Measurements from ENCODE around the gene TXNRD1. TPM values are rescaled to one million over a fixed set of nuclear protein-coding genes. Genes with fewer than 3 reads are reported as not detected.

TXNRD1 gene
- total RNA-seq, 2 experiments from 2014 or later = 80.9 to 82.7 TPM

DNA sequence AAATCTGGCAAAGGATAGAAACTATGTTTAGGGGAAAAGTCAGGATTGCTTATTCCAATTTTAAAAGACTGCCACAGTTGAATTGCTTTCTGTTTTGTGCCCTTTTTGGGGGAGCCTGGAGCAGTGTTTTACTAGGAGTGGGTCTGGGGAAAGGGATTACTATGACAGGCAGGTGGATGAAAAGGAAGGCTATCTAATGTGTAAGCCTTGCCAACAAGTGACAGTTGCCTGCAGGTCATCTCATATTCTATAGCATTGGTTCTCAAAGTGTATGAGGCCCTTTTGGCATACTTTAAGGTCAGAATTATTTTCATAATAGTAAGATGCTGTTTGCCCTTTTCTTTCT, 92.0 kb downstream of the TXNRD1 start:
- Mint-ChIP-seq H3K27me3 (no peaks in the 10 kb centered on the region), H3K27ac (peak overlapping the region; percentile 25), H3K4me3 (no peak overlapping the region), H3K36me3 (ENCODE audit: low read depth) (peaks cover 48% of the 10 kb centered on the region), H3K9me3 (no peaks in the 10 kb centered on the region), H3K4me1 (peaks cover 59% of the 10 kb centered on the region)
- CTCF ChIA-PET = interaction anchor here (0.7 to 1.0 kb wide), 2 partner anchors 114 to 306 kb away, joined by 3 to 4 read pairs; no protein-coding TSS in a partner anchor
- POLR2A ChIA-PET = no interaction called here
- no peak for DNase-seq

- no peaks in the 10 kb centered on the region for H3K9me3 Mint-ChIP-seq
- no peak for DNase-seq
- H3K4me3 Mint-ChIP-seq = no peak overlapping the region
- no peak overlapping the region for H3K27ac Mint-ChIP-seq
- POLR2A ChIA-PET = no interaction called here
- CTCF ChIA-PET = interaction anchor here (0.6 kb wide), 1 partner anchor 32 kb away, joined by 4 read pairs; no protein-coding TSS in a partner anchor
- peaks cover 44% of the 10 kb centered on the region for H3K4me1 Mint-ChIP-seq
- H3K27me3 Mint-ChIP-seq = no peaks in the 10 kb centered on the region
- H3K36me3 Mint-ChIP-seq (ENCODE audit: low read depth) = peaks cover 49% of the 10 kb centered on the region
Observed at GRCh38 chr12:104309446-104309993, 93.9 kb downstream of the TXNRD1 start.

DNA sequence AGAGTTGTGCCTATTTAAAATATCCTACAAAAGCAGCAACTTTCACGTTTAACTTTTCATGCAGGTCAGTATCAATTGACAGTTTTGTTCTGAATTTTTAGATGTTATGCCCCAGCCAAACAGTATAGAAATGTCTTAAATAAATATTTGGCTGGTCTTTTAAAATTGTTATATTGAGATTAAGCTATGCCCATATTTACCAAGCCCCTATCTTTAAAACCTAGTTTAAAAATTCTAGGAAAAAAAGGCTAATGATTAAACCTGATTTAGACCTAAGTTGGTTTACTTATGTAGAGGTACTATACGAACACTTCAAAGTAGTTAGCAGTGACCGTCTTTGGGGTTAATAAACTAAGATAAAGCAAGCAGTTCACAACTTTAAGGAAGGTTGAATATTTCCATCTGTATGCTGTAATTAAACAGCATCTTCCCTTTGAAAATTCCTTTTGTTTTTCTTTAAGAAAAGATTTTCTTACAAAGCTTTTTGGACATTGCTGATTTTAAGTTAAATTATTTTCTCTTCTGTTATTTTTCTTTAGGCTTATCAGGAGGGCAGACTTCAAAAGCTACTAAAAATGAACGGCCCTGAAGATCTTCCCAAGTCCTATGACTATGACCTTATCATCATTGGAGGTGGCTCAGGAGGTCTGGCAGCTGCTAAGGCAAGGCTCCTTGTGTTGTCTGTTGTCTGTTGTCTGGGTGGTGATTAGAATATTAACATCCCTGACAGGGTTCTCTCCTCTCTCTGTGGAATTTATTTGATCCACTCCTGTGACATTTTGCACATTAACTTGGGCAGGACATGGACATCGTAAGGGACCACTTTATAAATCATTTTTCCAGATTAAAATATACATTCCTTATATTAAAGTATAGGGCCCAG, 95.4 kb downstream of the TXNRD1 start:
- Mint-ChIP-seq H3K27me3 (no peaks in the 10 kb centered on the region), H3K27ac (no peak overlapping the region), H3K36me3 (ENCODE audit: low read depth) (peaks cover 47% of the 10 kb centered on the region), H3K9me3 (no peaks in the 10 kb centered on the region), H3K4me1 (peaks cover 35% of the 10 kb centered on the region), H3K4me3 (no peak overlapping the region)
- ChIA-PET POLR2A (no interaction called here), CTCF (interaction anchor here (2.5 kb wide), 1 partner anchor 14 kb away, joined by 6 read pairs; no protein-coding TSS in a partner anchor)
- no peak for DNase-seq

- H3K4me1 Mint-ChIP-seq = peaks cover 25% of the 10 kb centered on the region
- H3K36me3 Mint-ChIP-seq (ENCODE audit: low read depth) = peaks cover 48% of the 10 kb centered on the region
- POLR2A ChIA-PET = no interaction called here
Observed at GRCh38 chr12:104312202-104312601, 96.6 kb downstream of the TXNRD1 start.

DNA sequence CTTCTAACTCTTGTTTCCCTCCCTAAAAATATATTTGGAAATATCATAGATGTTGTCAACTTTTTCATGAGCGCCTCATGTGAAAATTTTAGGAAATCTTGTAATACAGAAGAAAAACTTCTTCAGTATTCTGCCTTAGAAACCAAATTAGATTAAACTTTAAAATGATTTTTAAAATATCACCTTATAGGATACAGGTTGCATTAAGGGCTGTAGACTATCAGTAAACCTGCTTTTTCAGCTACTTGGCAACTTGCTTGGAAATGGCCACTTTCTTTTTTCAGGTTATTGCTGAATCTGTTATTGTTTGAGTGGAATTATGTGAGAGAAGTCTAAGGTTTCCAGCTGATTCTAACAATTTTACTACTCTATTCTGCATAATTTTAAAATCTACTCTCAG, 97.1 kb downstream of the TXNRD1 start:
- Mint-ChIP-seq H3K9me3 (no peaks in the 10 kb centered on the region), H3K36me3 (ENCODE audit: low read depth) (peaks cover 45% of the 10 kb centered on the region), H3K27me3 (no peaks in the 10 kb centered on the region), H3K4me3 (no peak overlapping the region), H3K27ac (no peak overlapping the region), H3K4me1 (peaks cover 20% of the 10 kb centered on the region)
- ChIA-PET CTCF (interaction anchor here (1.2 to 2.5 kb wide), 4 partner anchors 9 to 25 kb away, joined by 3 to 6 read pairs (median 4); partner anchors contain the start of gene EID3), POLR2A (no interaction called here)
- DNase-seq = no peak

More at GRCh38 chr12:104312202-104312601, 96.6 kb downstream of the TXNRD1 start:
- Mint-ChIP-seq H3K27ac (no peak overlapping the region), H3K4me3 (no peak overlapping the region), H3K9me3 (no peaks in the 10 kb centered on the region), H3K27me3 (no peaks in the 10 kb centered on the region)
- no peak for DNase-seq
- CTCF ChIA-PET = interaction anchor here (1.7 to 2.5 kb wide), 2 partner anchors 15 to 16 kb away, joined by 3 to 6 read pairs; no protein-coding TSS in a partner anchor

GRCh38 chr12:104313568-104314241, 98.1 kb downstream of the TXNRD1 start:
- Mint-ChIP-seq H3K9me3 (no peaks in the 10 kb centered on the region), H3K27ac (no peak overlapping the region), H3K4me1 (peaks cover 18% of the 10 kb centered on the region), H3K36me3 (ENCODE audit: low read depth) (peaks cover 51% of the 10 kb centered on the region), H3K4me3 (no peak overlapping the region), H3K27me3 (no peaks in the 10 kb centered on the region)
- ChIA-PET CTCF (interaction anchor here (0.6 to 1.7 kb wide), 5 partner anchors 10 to 245 kb away, joined by 3 to 4 read pairs (median 4); partner anchors contain the start of gene EID3), POLR2A (no interaction called here)
- no peak for DNase-seq

GRCh38 chr12:104314242-104314614, 98.6 kb downstream of the TXNRD1 start:
- no peaks in the 10 kb centered on the region for H3K27me3 Mint-ChIP-seq
- no peak overlapping the region for H3K4me3 Mint-ChIP-seq
- CTCF ChIA-PET = interaction anchor here (0.6 to 1.5 kb wide), 2 partner anchors 38 to 246 kb away, joined by 3 to 4 read pairs; no protein-coding TSS in a partner anchor
- DNase-seq = no peak
- H3K27ac Mint-ChIP-seq = no peak overlapping the region
- peaks cover 50% of the 10 kb centered on the region for H3K36me3 Mint-ChIP-seq (ENCODE audit: low read depth)
- peaks cover 15% of the 10 kb centered on the region for H3K4me1 Mint-ChIP-seq
- no peaks in the 10 kb centered on the region for H3K9me3 Mint-ChIP-seq
- POLR2A ChIA-PET = no interaction called here

- H3K9me3 Mint-ChIP-seq = no peaks in the 10 kb centered on the region
- DNase-seq = no peak
- ChIA-PET CTCF (interaction anchor here (1.7 kb wide), 1 partner anchor 10 kb away, joined by 5 read pairs; no protein-coding TSS in a partner anchor), POLR2A (no interaction called here)
- no peak overlapping the region for H3K4me3 Mint-ChIP-seq
- peaks cover 11% of the 10 kb centered on the region for H3K4me1 Mint-ChIP-seq
- no peaks in the 10 kb centered on the region for H3K27me3 Mint-ChIP-seq
- peaks cover 55% of the 10 kb centered on the region for H3K36me3 Mint-ChIP-seq (ENCODE audit: low read depth)
- H3K27ac Mint-ChIP-seq = no peak overlapping the region
Observed at GRCh38 chr12:104315326-104316224, 100.0 kb downstream of the TXNRD1 start.

DNA sequence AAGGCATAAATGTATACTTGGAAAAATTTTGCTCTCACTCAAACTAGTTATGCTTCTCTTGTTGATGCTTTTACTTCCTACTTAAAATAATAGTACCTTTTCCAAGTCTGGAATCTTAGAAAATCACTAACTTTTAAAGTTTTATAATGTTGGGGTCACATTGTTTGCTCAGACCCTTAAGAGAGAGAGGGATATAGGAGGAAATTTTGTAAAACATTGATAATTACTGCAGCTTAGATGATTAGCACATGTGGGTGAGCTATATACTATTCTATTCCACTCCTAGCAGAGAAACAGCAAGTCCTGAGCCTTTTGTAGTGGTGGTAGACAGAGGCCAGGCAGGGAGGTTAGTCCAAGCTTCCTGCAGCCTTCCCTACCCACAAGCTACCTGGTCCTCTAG, 101.4 kb downstream of the TXNRD1 start:
- no peaks in the 10 kb centered on the region for H3K9me3 Mint-ChIP-seq
- no peaks in the 10 kb centered on the region for H3K27me3 Mint-ChIP-seq
- peaks cover 11% of the 10 kb centered on the region for H3K4me1 Mint-ChIP-seq
- DNase-seq = no peak
- H3K36me3 Mint-ChIP-seq (ENCODE audit: low read depth) = peaks cover 59% of the 10 kb centered on the region
- no peak overlapping the region for H3K4me3 Mint-ChIP-seq
- no peak overlapping the region for H3K27ac Mint-ChIP-seq
- ChIA-PET CTCF (interaction anchor here (0.9 to 1.7 kb wide), 3 partner anchors 8 to 23 kb away, joined by 3 to 5 read pairs (median 4); no protein-coding TSS in a partner anchor), POLR2A (interaction anchor here (0.6 kb wide), 1 partner anchor 753 kb away, joined by 6 read pairs; no protein-coding TSS in a partner anchor)

GRCh38 chr12:104317538-104318210, 102.1 kb downstream of the TXNRD1 start:
- CTCF ChIA-PET = interaction anchor here (0.6 to 1.0 kb wide), 4 partner anchors 10 to 652 kb away, joined by 3 to 5 read pairs (median 4); no protein-coding TSS in a partner anchor
- H3K4me1 Mint-ChIP-seq = peaks cover 13% of the 10 kb centered on the region
- POLR2A ChIA-PET = no interaction called here
- H3K4me3 Mint-ChIP-seq = no peak overlapping the region
- no peaks in the 10 kb centered on the region for H3K27me3 Mint-ChIP-seq
- peaks cover 58% of the 10 kb centered on the region for H3K36me3 Mint-ChIP-seq (ENCODE audit: low read depth)
- H3K9me3 Mint-ChIP-seq = no peaks in the 10 kb centered on the region
- DNase-seq = no peak
- no peak overlapping the region for H3K27ac Mint-ChIP-seq

DNA sequence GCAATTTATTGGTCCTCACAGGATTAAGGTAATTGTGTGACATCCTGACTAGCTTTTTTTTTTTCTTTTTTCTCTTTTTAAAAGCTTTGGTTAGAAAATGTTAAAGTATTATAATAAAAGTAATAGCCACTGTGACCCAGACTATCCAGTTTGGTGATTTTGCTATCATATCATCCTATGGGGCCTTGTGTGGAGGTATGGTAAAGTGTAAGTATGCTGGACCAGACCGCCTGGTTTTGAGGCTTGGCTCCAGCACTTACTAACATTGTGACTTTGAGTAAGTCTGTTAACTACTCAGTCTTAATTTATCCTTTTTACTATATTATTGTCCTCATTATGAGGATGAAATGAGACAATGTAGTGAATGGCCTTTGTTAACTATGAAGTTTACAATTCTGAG, 103.4 kb downstream of the TXNRD1 start:
- Mint-ChIP-seq H3K27me3 (no peaks in the 10 kb centered on the region), H3K9me3 (no peaks in the 10 kb centered on the region), H3K4me1 (peaks cover 8% of the 10 kb centered on the region), H3K36me3 (ENCODE audit: low read depth) (peaks cover 53% of the 10 kb centered on the region), H3K4me3 (no peak overlapping the region), H3K27ac (no peak overlapping the region)
- no peak for DNase-seq
- ChIA-PET CTCF (interaction anchor here (0.7 kb wide), 1 partner anchor 9 kb away, joined by 3 read pairs; no protein-coding TSS in a partner anchor), POLR2A (interaction anchor here (0.6 kb wide), 1 partner anchor 31 kb away, joined by 3 read pairs; no protein-coding TSS in a partner anchor)

All from activated CD4-positive, alpha-beta T cell treated with anti-CD3 and anti-CD28 coated beads, Interleukin-2, amount 10 ng/mL, durations not matched to agents 7 days and 5 days (primary cell).